ENCODE data around the gene FHIP1A.

Gene FHIP1A

GRCh38 chr4:151407018-151407417 is 2.0 kb upstream of the FHIP1A start:
- TF ChIP-seq POLR2A (IDR thresholded peaks at IDR 0.05; ENCODE audit: low read depth, low read length) = no peak
- FAIRE-seq (no peak), DNase-seq (ENCODE audit: insufficient read length, low spot score) (no peak)

DNA sequence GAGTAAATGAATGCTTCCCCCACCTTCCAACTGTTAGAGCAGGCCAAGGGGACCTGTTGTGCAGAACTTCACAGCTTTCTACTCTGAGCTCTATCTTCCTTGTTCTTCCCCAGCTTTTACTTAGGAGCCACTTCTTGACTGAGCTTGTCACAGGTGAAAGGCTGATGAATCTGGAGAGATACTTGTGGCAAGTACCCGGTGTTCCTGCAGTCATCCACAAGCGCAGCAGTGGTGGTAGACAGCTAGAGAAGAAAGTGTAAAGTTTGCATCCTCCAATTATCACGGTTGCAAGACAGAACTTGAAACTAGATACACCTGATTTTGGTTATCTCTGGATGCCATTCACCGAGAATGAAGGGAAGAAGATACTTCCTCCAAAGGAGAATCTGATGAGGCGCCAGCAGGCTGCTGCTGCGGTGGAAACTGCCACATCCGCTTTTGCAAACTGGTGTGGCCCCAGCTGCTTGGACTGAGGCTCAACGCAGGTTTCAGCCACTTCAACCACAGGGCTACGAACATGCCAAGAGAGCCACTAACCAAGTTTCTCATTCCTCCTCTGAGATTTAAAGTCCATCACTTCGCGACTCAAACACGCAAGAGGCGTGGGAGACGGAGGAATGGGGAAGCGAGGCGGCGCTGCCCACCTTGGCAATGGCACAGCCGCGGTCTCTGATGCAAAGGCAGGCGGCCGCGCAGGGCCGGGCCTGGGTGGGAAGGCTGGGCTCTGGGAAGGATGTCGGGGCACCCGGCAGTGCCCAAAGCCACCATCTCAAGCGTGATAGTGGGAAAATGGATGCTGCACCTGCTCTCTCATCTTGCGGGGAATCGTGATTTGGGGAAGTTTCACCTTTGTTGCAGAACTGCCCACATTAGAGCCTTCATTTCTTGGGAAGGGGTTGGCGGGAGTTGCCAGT is 1.3 kb upstream of the FHIP1A start:
- no peak for TF ChIP-seq POLR2A (IDR thresholded peaks at IDR 0.05; ENCODE audit: low read depth, low read length)
- DNase-seq (ENCODE audit: insufficient read length, low spot score) = no peak
- no peak for FAIRE-seq

- no peak for TF ChIP-seq POLR2A (IDR thresholded peaks at IDR 0.05; ENCODE audit: low read depth, low read length)
- FAIRE-seq (no peak), DNase-seq (ENCODE audit: insufficient read length, low spot score) (no peak)
Measured at GRCh38 chr4:151408380-151408629, 671 bp upstream of the FHIP1A start.

DNA sequence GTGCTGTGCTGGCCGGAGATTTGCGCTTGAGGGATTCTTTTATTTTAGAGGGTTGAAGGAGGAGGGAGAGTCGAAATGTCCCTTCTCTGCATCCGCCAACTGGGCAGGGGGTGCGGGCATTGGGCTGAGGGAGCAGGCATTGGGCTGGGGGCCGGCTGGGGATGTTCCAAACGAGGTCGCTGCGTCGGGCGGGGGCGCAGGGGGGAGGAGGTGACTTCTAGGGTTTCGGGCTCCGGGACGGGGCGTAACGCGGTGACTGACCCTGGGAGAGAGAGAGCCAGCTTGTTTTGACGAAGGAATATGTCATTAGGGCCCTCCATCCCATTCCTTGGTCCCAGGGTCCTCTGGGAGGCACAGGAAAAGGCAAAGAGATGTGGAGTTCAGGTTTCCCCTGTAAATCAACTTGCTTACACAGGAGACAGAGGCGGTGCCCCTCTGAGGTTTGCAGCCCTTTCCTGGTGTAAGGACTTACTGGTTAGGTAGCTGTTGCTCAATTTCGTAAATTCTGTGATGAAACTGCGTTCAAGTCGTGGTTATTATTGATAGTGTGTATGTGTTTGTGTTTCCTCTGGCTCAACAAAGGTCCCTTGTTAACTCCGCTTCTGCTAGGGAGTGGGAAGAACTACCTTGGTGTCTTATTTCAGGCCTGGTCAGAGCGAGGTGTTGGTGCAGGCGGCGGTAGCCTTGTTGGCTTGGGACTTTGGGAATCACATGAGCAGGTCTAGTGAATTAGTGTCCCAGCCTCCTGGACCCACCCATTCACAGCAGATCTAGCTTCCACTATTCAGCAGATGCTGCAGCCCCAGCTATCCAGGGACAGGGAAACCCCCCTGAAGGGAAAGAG is 716 bp downstream of the FHIP1A start:
- FAIRE-seq = no peak
- TF ChIP-seq POLR2A (IDR thresholded peaks at IDR 0.05; ENCODE audit: low read depth, low read length) = no peak
- DNase-seq (ENCODE audit: insufficient read length, low spot score) = no peak

DNA sequence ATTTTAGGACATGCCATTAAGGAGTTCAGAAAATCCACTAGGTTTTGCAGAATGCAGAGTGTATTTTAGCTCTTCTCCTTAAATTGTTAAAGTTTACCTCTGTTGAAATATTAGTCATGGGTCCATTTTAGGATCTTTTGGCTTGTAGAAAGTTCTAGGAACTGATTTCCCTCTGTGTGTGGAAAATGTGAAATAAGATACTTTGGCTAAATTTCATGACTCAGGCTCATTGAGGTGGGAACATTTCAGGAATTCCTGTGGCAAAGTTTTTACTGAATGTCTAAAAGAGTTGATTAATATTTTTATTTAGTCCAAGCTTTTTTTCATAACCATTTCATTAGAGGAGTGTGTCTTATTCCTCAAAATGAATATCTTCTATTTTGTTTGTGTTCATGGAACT is 7.0 kb downstream of the FHIP1A start:
- FAIRE-seq = no peak

GRCh38 chr4:151417164-151417571 is 8.2 kb downstream of the FHIP1A start:
- FAIRE-seq (no peak), DNase-seq (ENCODE audit: insufficient read length, low spot score) (no peak)
- no peak for TF ChIP-seq POLR2A (IDR thresholded peaks at IDR 0.05; ENCODE audit: low read depth, low read length)

More for the DNA sequence above, 7.0 kb downstream of the FHIP1A start:
- DNase-seq (ENCODE audit: insufficient read length, low spot score) = no peak
- TF ChIP-seq POLR2A (IDR thresholded peaks at IDR 0.05; ENCODE audit: low read depth, low read length) = no peak

DNA sequence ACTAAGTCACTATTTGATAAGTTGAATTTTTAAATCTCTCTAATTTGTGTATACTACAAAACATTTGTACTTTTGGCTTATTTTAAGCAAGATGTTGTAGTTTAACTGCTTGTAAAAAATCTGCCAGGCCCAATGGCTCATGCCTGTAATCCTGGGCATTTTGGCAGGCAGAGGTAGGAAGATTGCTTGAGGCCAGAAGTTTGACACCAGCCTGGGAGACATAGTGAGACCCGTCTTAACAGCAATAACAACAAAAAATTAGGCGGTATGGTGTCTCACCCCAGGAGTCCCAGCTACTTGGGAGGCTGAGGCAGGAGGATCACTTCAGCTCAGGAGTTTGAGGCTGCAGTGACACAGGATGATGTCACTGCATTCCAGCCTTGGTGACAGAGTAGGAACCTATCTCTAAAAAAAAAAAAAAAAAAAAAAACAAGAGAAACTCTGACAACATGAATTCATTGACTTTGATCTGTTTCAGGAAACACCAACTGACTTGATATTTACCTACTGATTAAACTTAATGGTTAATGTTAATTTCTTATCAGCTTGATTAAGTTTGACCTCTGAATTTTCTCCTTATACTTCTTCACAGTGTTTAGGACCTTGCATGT is 8.9 kb downstream of the FHIP1A start:
- FAIRE-seq = no peak
- DNase-seq (ENCODE audit: insufficient read length, low spot score) = no peak
- no peak for TF ChIP-seq POLR2A (IDR thresholded peaks at IDR 0.05; ENCODE audit: low read depth, low read length)

GRCh38 chr4:151418385-151418784 is 9.4 kb downstream of the FHIP1A start:
- TF ChIP-seq POLR2A (IDR thresholded peaks at IDR 0.05; ENCODE audit: low read depth, low read length) = no peak
- FAIRE-seq (peak; percentile 91), DNase-seq (ENCODE audit: insufficient read length, low spot score) (no peak)

GRCh38 chr4:151418856-151419255 is 9.9 kb downstream of the FHIP1A start:
- no peak for TF ChIP-seq POLR2A (IDR thresholded peaks at IDR 0.05; ENCODE audit: low read depth, low read length)
- no peak for FAIRE-seq
- no peak for DNase-seq (ENCODE audit: insufficient read length, low spot score)

- no peak for TF ChIP-seq POLR2A (IDR thresholded peaks at IDR 0.05; ENCODE audit: low read depth, low read length)
- no peak for FAIRE-seq
- DNase-seq (ENCODE audit: insufficient read length, low spot score) = no peak
Measured at GRCh38 chr4:151420250-151420807, 11.4 kb downstream of the FHIP1A start.

DNA sequence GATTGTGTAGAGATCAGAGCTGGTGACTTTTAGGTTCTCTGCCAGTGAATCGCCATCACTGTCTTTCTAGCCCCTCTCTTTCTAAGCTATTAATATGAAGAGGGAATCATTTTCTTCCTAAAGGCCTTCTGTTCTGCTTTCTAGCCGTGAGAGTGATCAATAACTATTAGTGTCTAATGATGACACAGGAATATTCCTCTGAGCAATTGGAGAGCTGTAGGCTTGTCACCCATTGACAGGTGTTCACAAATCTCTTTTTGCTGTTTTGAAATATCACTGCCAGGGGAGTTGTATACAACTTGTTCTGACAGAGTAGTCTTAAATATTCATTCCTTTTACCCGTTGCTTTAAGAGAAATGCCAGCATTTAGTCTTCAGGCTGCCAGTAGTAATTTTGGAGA is 13.9 kb downstream of the FHIP1A start:
- no peak for DNase-seq (ENCODE audit: insufficient read length, low spot score)
- TF ChIP-seq POLR2A (IDR thresholded peaks at IDR 0.05; ENCODE audit: low read depth, low read length) = no peak
- no peak for FAIRE-seq

DNA sequence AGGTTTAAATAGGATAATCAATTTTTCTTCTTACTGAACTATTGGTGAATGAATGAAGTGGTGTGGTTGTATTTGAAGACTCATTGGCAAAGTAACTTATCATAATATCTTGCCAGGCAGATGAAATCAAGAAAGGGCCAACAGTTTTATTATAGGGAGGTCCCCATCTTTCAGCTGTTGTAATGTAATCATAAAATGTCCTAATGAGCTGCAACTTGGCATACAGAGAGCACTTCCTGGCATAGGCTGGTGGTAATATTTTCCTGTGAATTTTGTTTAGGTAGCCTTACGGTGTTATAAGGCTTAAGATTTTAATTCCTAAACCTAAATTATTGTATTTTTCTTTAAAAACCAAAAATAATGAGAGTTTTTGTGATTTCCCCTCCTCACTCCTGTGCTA is 17.5 kb downstream of the FHIP1A start:
- no peak for TF ChIP-seq POLR2A (IDR thresholded peaks at IDR 0.05; ENCODE audit: low read depth, low read length)
- DNase-seq (ENCODE audit: insufficient read length, low spot score) (no peak), FAIRE-seq (no peak)

DNA sequence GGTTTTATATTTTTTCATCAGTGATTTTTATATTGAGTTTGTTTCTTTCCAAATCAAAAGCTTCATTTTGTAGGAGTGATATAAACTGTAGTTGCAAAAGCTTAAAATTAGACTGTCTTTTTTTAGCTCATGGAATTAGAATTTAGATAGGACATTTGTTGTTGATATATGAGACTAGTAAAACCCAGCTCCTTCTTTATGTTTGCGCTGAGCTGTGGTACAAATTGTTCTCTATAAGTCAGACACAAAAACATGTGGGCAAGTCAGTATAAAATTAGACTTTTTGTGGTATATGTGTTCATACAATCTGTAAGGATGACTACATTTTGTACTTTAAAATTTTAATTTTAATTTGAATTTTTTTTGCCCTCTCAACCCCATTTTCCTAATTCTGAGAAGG is 18.3 kb downstream of the FHIP1A start:
- TF ChIP-seq POLR2A (IDR thresholded peaks at IDR 0.05; ENCODE audit: low read depth, low read length) = no peak
- no peak for DNase-seq (ENCODE audit: insufficient read length, low spot score)
- FAIRE-seq = no peak

GRCh38 chr4:151428346-151428745 is 19.4 kb downstream of the FHIP1A start:
- DNase-seq (ENCODE audit: insufficient read length, low spot score) (no peak), FAIRE-seq (no peak)
- TF ChIP-seq POLR2A (IDR thresholded peaks at IDR 0.05; ENCODE audit: low read depth, low read length) = no peak
